ENCODE measurements around the gene MYH9. TPM values are rescaled to one million over a fixed set of nuclear protein-coding genes. Genes with fewer than 3 reads are reported as not detected.

Gene MYH9
- total RNA-seq, 1 experiment from 2014 or later = 105 TPM

DNA sequence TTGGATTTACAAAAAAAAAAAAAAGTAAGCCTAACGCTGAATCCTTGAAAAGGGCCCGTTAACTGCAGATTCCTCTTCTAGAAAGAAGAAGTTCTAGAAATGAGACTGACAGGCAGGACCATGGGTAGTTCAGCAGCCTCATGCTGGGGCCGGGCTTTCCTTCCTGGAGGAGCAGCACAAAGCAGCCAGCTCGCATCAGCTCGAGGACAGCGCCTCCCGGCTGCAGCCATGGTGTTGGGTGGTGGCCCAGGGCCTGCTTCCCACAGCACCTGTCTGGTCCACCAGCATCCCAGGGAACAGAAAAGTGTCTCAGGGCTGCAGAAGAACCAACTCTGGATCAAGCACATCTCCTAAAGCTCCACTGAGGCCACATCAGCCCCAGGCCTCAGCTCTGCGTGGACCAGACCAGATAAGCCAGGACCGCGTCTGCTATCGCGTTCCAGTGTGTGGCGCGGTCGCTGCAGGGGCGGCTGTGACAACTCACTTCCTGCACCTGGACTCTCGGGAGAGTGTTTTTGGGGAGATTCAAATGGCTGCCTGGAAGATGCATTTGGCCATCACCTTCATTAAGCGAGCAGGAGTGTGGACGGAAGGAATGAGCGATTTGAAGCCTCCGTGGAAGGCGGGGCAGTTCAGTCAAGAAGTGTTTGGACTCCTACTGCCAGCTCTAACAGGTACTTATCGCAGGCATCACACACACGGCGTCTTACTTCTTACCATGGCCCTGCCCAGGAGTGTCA is 53.5 kb downstream of the MYH9 start:
- no peak for DNase-seq (ENCODE audit: extremely low read depth, low read depth)

DNA sequence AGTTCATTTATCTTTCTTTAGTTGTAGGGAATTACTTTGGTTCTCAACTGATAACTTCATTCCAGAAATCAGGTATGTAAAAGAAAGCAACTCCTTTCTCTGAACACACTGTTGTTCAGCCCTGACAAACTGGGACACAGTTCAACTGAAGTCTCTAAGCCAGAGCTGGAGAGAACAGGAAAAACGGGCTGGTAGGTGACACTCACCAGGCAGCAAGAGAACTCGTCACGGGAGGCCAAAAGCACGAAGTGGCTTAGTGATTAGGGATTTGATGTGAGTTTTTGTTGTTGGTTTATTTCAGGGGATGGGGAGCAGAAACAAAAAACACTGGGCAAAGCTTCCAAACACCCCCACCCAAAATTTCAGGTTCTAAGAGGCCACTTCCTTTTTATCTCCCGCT is 54.1 kb downstream of the MYH9 start:
- DNase-seq (ENCODE audit: extremely low read depth, low read depth) = no peak

- no peak for DNase-seq (ENCODE audit: extremely low read depth, low read depth)
Measured at GRCh38 chr22:36332623-36333332, 55.0 kb downstream of the MYH9 start.

- no peak for DNase-seq (ENCODE audit: extremely low read depth, low read depth)
Measured at GRCh38 chr22:36331912-36332622, 55.7 kb downstream of the MYH9 start.

DNA sequence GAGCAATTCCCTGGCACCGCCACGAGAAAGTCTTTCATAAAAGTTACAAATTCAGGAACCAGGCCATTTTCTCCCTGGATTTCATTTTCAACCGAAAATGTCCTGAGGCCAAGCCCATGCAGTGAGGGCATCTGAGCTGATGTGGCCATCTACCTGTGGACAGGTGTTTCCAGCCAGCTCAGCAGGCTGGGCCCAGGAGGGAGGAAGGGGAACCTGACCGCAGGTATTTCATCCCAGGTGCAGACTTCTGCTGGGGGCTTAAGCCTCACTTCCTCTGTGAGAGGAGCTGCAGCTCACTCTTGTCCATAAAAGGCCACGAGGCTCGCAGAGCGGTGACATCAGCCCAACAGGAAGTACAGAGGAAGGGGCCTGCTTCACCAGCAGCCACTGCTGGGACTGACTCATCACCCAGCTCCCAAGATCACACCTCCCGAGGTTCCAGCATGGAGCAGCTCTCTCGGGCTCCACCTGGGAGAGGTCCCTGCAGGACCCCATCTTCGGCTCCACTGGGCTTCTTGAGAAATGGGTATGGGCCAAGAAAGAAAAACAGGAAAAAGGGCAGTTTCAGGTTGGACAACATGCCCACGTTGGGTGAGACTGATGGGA is 56.4 kb downstream of the MYH9 start:
- DNase-seq (ENCODE audit: extremely low read depth, low read depth) = peak; percentile 76

DNA sequence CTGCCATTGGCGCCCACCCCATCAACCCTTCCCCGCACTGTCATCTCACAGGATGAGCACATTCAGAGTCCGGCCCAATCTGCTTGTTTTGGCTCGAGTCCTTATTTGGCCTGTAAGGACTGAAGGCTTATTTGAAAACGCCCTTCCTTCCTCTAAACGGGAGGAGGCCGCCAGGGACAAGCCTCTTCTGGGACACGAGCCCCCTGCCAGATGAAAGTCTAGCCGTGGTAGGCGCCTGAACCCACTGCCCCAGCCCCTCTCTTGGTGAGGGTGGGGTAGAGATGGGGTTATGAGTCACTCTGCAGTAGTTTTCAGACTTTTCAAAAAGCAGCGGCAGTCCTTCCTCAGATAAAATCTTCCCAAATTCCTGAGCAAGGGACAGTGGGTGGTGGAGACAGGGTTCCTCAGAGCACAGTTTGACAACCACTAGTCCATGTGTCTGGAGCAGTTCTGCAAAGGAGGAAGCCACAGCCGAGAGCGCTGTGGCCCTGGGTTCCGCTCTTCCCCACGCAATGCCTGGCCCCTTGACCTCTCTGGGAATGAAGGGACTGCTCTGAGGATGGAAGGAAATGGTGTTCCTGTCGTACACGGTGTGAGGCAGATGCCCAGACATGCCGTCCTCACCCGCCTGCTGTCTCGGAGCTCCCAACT is 57.0 kb downstream of the MYH9 start:
- DNase-seq (ENCODE audit: extremely low read depth, low read depth) = no peak

DNA sequence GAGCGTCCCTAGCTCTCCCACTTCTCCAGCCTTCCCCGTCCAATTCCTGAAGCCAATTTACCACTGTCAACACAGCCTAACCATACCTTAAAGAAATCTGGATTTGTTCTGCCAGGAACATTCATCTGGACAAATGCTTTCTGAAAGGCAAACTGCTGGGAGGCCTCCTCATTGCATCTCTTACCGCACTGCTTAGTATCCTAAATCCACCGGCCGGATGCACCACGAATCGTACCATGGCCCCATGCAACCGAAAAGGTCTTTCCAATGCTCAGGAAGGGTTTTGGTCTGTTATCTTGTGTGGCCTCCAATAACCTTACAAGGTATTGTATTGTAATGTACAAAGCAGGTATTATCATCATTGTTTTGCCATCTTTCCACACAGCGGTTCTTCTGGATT is 57.6 kb downstream of the MYH9 start:
- no peak for DNase-seq (ENCODE audit: extremely low read depth, low read depth)

DNA sequence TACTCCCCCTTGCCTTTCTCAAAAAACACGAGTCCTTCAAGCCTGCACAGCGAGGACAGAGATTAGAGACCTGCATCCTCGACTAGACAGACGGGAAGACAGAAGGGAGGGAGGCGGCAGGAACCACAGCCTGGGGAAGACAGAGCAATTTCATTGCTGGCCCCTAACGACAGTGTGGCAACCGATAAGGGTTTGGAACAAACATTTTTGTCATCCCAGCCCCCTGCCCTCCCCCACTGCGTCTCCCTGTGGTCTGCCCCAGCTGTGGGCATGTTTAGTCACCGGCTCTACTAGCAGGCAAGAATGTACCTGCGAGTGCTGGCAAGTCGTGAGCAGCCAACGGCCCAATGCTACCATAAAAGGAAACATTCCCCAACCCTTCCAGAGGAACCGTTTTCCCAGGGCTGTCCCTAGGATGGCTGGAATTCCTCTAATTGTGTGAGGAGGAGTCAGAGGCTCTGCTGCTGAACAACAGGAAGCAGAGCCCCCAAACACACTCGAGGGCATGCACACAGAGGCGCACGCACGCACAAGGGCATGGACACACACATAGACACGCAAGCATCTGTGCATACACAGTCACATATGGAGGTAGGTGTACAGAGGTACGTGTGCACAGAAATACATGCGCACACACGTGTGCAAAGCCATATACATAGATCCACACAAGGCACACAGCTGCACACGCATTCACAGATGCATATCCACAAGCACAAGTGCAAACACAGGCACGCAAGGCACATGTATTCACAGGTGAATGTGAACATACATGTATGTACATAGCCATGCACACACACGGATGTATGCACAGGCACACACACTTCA is 58.3 kb downstream of the MYH9 start:
- DNase-seq (ENCODE audit: extremely low read depth, low read depth) = no peak

DNA sequence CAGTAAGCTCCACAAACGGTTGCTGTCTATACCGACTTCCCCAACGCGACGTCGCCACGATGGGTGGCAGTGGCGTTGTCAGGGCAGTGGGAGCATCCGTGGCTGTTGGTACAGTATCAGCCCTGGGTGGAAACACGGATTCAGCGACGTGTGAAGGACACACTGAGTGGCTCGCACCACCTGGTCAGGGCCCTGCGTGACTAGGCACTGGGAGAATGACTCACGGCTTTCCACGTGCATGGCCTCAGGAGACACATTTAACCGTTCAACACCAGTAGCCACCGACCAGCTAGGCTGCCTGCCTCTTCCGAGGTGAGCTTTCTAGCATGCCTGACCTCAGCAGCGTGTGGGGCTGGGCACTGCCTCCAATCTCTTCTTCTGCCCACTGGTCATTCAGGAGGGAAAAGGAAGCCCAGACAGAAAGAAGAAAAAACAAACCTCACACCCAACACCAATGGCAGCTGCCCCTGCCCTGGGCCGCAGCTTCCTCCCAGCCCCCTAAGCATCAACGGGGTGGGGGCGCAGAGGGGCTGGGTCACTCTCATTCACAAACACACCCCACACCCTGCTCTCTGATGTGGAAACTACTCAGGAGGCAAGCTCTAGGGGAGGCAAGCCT is 59.0 kb downstream of the MYH9 start:
- DNase-seq (ENCODE audit: extremely low read depth, low read depth) = no peak

DNA sequence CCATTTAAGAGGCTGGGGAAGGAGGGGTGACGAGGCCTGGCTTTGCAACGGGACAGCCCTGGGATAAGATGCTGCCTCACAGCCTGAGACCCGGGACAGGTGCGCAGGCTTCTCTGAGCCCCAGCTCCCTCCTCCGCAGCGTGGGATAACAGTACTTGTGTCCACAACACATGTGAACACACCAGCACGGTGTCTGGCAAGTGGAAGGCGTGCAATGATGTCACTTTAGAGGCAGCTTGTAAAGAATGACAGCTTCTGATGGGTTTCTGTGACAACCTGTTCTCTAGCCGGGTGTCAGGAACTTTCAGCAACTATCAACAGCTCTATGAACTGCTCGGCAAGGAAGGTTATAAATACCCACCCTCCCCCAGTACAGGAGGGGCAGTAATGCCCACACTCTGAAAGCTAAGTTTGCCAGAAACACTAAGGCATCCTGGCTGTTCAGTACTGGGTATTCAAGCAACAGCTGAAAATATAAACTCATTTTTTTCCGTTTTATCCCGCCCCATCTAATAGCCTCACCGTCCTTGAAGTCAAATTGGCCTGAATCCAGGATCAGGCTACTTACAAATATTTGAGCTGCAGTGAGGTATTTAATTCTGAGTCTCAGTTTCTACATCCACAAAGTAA is 59.7 kb downstream of the MYH9 start:
- DNase-seq (ENCODE audit: extremely low read depth, low read depth) = no peak

- no peak for DNase-seq (ENCODE audit: extremely low read depth, low read depth)
Measured at GRCh38 chr22:36326178-36327161, 61.3 kb downstream of the MYH9 start.

- peak; percentile 26 for DNase-seq (ENCODE audit: extremely low read depth, low read depth)
Measured at GRCh38 chr22:36325154-36326031, 62.4 kb downstream of the MYH9 start.

GRCh38 chr22:36324414-36324813 is 63.4 kb downstream of the MYH9 start:
- DNase-seq (ENCODE audit: extremely low read depth, low read depth) = no peak

DNA sequence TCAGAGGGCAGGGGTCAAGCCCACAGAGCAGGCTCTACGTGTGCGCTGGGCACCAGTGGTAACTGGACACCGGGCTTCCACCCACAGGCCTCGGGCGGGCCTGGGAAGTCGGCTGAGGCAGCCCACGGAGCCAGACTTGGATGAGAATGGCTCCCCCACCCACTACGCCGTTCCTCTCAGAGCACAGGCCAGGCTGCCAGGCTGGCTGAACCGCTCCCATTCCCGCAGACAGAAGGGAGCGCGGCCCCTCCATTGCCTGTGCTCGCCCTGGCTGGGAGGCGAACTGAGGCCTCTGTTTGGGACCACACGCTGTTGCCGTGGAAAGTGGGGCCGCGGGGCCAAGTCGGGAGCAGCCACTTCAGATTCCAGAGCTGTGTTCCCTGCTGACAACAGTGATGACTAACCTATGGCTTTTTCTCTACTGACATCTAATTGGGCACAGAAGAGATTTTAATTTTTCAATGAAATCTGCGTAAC is 63.9 kb downstream of the MYH9 start:
- no peak for DNase-seq (ENCODE audit: extremely low read depth, low read depth)

DNA sequence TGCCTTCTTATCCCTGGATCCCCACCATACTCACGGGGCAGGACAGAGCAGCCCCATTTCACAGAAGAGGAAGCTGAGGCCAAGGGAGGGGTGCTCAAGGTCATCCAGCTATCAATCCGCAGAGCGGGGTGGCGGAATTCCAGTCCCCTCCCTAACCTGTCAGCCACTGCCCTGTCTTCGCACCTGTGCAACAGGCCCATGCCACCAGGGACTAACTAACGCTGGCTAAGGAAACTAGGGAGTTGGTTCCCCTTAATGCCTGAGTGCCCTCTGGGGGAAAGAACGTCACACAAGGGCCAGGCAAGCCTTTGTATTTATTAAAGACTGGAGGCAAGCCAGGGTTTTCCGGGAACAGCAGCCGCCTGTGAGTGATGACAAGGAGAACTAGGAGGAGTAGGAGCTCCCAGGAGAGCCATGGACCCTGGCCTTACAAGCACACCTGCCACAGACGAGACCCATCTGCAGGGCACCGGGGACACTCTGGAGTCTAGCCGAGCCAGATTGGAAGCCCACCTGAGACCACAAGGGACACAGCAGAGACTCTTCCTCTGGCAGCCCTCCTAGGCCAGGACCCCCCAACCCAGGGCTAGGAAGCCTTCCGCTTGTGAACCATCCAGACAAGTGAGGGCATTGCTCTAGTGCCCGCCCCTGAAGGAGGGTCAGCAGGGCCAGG is 64.4 kb downstream of the MYH9 start:
- DNase-seq (ENCODE audit: extremely low read depth, low read depth) = no peak

- no peak for DNase-seq (ENCODE audit: extremely low read depth, low read depth)
Measured at GRCh38 chr22:36322602-36322915, 65.2 kb downstream of the MYH9 start.
